K562 (cell line): ENCODE results near the gene NOCT. TPM values are rescaled to one million over a fixed set of nuclear protein-coding genes. Genes with fewer than 3 reads are reported as not detected.

ENCODE experiments used
- AFF4 ChIP-seq: sonication (generic); formaldehyde crosslinking; IDR thresholded peaks from 2 replicates; pipeline ENCODE4 v1.8.0; 2023; ENCODE audit warnings: mild to moderate bottlenecking, missing genetic modification reagents
- CREB5 ChIP-seq: fragments of 250-450 bp; sonication (Bioruptor Pico); IDR thresholded peaks from 2 replicates; pipeline ENCODE4 v1.5.0; 2020; ENCODE audit warnings: mild to moderate bottlenecking
- ETS1 ChIP-seq: conservative IDR thresholded peaks from 2 replicates; pipeline ENCODE4 v1.6.1; 2011; ENCODE audit warnings: low read depth, mild to moderate bottlenecking, low read length; ENCODE audit not compliant: control insufficient read depth
- HBP1 ChIP-seq: fragments of 450-650 bp; formaldehyde crosslinking; IDR thresholded peaks from 2 replicates; pipeline ENCODE4 v1.4.0; 2022; ENCODE audit warnings: missing genetic modification characterization
- SMC3 ChIP-seq: conservative IDR thresholded peaks from 2 replicates; pipeline ENCODE4 v1.6.1; 2011; ENCODE audit warnings: low read depth, low read length, improper control_type of control experiment; ENCODE audit not compliant: insufficient read depth
- ZNF143 ChIP-seq: sonication (generic); formaldehyde crosslinking; IDR thresholded peaks from 2 replicates; pipeline ENCODE4 v1.9.0; 2022; ENCODE audit warnings: mild to moderate bottlenecking, missing genetic modification reagents
- ZNF445 ChIP-seq: fragments of 250-450 bp; sonication (Bioruptor Pico); IDR thresholded peaks from 2 replicates; pipeline ENCODE4 v1.4.0; 2020; ENCODE audit warnings: low read depth, mild to moderate bottlenecking, moderate library complexity
- ZNF695 ChIP-seq: fragments of 450-650 bp; formaldehyde crosslinking; IDR thresholded peaks from 2 replicates; pipeline ENCODE4 v1.4.0; 2020; ENCODE audit warnings: mild to moderate bottlenecking, moderate library complexity
- polyA plus RNA-seq, 8 experiments: library from polyadenylated mRNA; depleted of rRNA in 4 of 8; stranded (reverse) in 5 of 8; unstranded in 3 of 8; fragments of >200 nt; fragmentation: Nextera tagmentation in 2 of 8; fragmentation: Illumina TruSeq in 1 of 8; extraction: Ambion mirVana in 2 of 8; extraction: Trizol in 1 of 8; gene quantifications; 2 replicates each; pipeline versions ENCODE4 v1.2.1 to v1.2.3, GENCODE V29; 2011 to 2014; ENCODE audit warnings: inconsistent platforms in 1 of 8, missing spikeins in 1 of 8
- total RNA-seq, 7 experiments: library from RNA; depleted of rRNA in 6 of 7; stranded (reverse); fragments of >200 nt in 6 of 7; fragmentation: Illumina TruSeq in 2 of 7; extraction: Trizol in 2 of 7; gene quantifications; 2 replicates each; pipeline versions ENCODE4 v1.2.1 to v1.2.3, GENCODE V29; 2011 to 2021; ENCODE audit warnings: low replicate concordance in 1 of 7

NOCT gene
- total and polyA plus RNA-seq, 9 of the 15 experiments (the other 6 are each of a cell fraction or from before 2014, with no cell fraction given), result 1.3 to 20.2 (median 11.1) TPM

- TF ChIP-seq ZNF695 (CRISPR knock-in tag), result no peak
- no peak for TF ChIP-seq AFF4 (CRISPR knock-in tag)
- no peak for TF ChIP-seq SMC3
- TF ChIP-seq HBP1 (CRISPR knock-in tag), result no peak
- TF ChIP-seq ZNF445 (CRISPR knock-in tag), result no peak
- no peak for TF ChIP-seq CREB5 (CRISPR knock-in tag)
- TF ChIP-seq ETS1, result no peak
- no peak for TF ChIP-seq ZNF143 (CRISPR knock-in tag)
Observed at GRCh38 chr4:138977524-138977923, 38.1 kb upstream of the NOCT start (continued).
